HepG2 (cell line): ENCODE results near the gene GMEB2. TPM values are rescaled to one million over a fixed set of nuclear protein-coding genes. Genes with fewer than 3 reads are reported as not detected.

Experiments used
- CREB3 ChIP-seq: sonication (generic); formaldehyde crosslinking; IDR thresholded peaks from 2 replicates; pipeline ENCODE4 v1.5.0; 2020; ENCODE audit warnings: missing genetic modification reagents
- DR1 ChIP-seq: sonication (generic); formaldehyde crosslinking; IDR thresholded peaks from 2 replicates; pipeline ENCODE4 v1.8.0; 2021; ENCODE audit warnings: mild to moderate bottlenecking, missing genetic modification reagents, inconsistent platforms
- ERF ChIP-seq: IDR thresholded peaks from 2 replicates; pipeline ENCODE4 v1.6.1; 2018; ENCODE audit warnings: missing biosample characterization, missing genetic modification reagents
- FOXO1 ChIP-seq: sonication (generic); formaldehyde crosslinking; IDR thresholded peaks from 2 replicates; pipeline ENCODE4 v1.4.0; 2020; ENCODE audit warnings: missing genetic modification reagents
- FOXO4 ChIP-seq: sonication (generic); formaldehyde crosslinking; conservative IDR thresholded peaks from 2 replicates; pipeline ENCODE4 v1.8.1; 2023; ENCODE audit warnings: missing genetic modification reagents
- FOXP4 ChIP-seq: sonication (generic); formaldehyde crosslinking; IDR thresholded peaks from 2 replicates; pipeline ENCODE4 v1.4.0; 2020; ENCODE audit warnings: missing genetic modification reagents
- GLMP ChIP-seq: sonication (generic); formaldehyde crosslinking; IDR thresholded peaks from 2 replicates; pipeline ENCODE4 v1.9.0; 2021; ENCODE audit warnings: missing genetic modification reagents, mild to moderate bottlenecking, borderline replicate concordance
- ISX ChIP-seq: sonication (generic); formaldehyde crosslinking; conservative IDR thresholded peaks from 2 replicates; pipeline ENCODE4 v1.5.0; 2020; ENCODE audit warnings: missing genetic modification reagents
- MAF1 ChIP-seq: sonication (generic); formaldehyde crosslinking; IDR thresholded peaks from 2 replicates; pipeline ENCODE4 v1.5.0; 2020; ENCODE audit warnings: missing genetic modification reagents, borderline replicate concordance
- NFKBIZ ChIP-seq: IDR thresholded peaks from 2 replicates; pipeline ENCODE4 v1.6.1; 2018; ENCODE audit warnings: missing genetic modification reagents, missing compliant biosample characterization
- NR3C1 ChIP-seq: sonication (generic); formaldehyde crosslinking; IDR thresholded peaks from 2 replicates; pipeline ENCODE4 v1.4.0; 2020; ENCODE audit warnings: missing genetic modification reagents
- PHF20 ChIP-seq: sonication (generic); formaldehyde crosslinking; IDR thresholded peaks from 2 replicates; pipeline ENCODE4 v1.5.0; 2020; ENCODE audit warnings: mild to moderate bottlenecking, missing genetic modification reagents
- RORA ChIP-seq: sonication (generic); formaldehyde crosslinking; IDR thresholded peaks from 2 replicates; pipeline ENCODE4 v1.5.0; 2020; ENCODE audit warnings: mild to moderate bottlenecking, missing genetic modification reagents, moderate library complexity
- SALL1 ChIP-seq: sonication (generic); formaldehyde crosslinking; IDR thresholded peaks from 2 replicates; pipeline ENCODE4 v1.8.0; 2022; ENCODE audit warnings: mild to moderate bottlenecking, missing genetic modification reagents
- SALL2 ChIP-seq: sonication (generic); formaldehyde crosslinking; IDR thresholded peaks from 2 replicates; pipeline ENCODE4 v1.8.1; 2023; ENCODE audit warnings: mild to moderate bottlenecking, missing genetic modification reagents, inconsistent platforms
- XRCC5 ChIP-seq: fragments of 200-400 bp; formaldehyde crosslinking; optimal IDR thresholded peaks from 2 replicates; pipeline ENCODE3; 2017; ENCODE audit warnings: mild to moderate bottlenecking, low read length
- ZMYM3 ChIP-seq: sonication (generic); formaldehyde crosslinking; IDR thresholded peaks from 2 replicates; pipeline ENCODE4 v1.5.1; 2020; ENCODE audit warnings: mild to moderate bottlenecking, missing genetic modification reagents
- ZNF10 ChIP-seq: sonication (generic); formaldehyde crosslinking; IDR thresholded peaks from 2 replicates; pipeline ENCODE4 v1.4.0; 2020; ENCODE audit warnings: mild to moderate bottlenecking, low read depth, missing genetic modification reagents, borderline replicate concordance
- ZNF18 ChIP-seq: sonication (generic); formaldehyde crosslinking; IDR thresholded peaks from 2 replicates; pipeline ENCODE4 v1.8.0; 2022; ENCODE audit warnings: mild to moderate bottlenecking, missing genetic modification reagents; ENCODE audit not compliant: insufficient replicate concordance
- ZNF33B ChIP-seq: sonication (generic); formaldehyde crosslinking; IDR thresholded peaks from 2 replicates; pipeline ENCODE4 v1.5.1; 2020; ENCODE audit warnings: mild to moderate bottlenecking, missing genetic modification reagents
- ZNF468 ChIP-seq: sonication (generic); formaldehyde crosslinking; IDR thresholded peaks from 2 replicates; pipeline ENCODE4 v1.8.0; 2022; ENCODE audit warnings: mild to moderate bottlenecking, moderate library complexity, missing genetic modification reagents
- ZNF713 ChIP-seq: sonication (generic); formaldehyde crosslinking; IDR thresholded peaks from 2 replicates; pipeline ENCODE4 v1.4.0; 2020; ENCODE audit warnings: mild to moderate bottlenecking, missing genetic modification reagents
- ZNF782 ChIP-seq: sonication (generic); formaldehyde crosslinking; IDR thresholded peaks from 2 replicates; pipeline ENCODE4 v1.4.0; 2020; ENCODE audit warnings: missing genetic modification reagents, mild to moderate bottlenecking, borderline replicate concordance
- ZNF883 ChIP-seq: sonication (generic); formaldehyde crosslinking; IDR thresholded peaks from 2 replicates; pipeline ENCODE4 v1.5.1; 2020; ENCODE audit warnings: mild to moderate bottlenecking, missing genetic modification reagents; ENCODE audit errors: not compliant biosample characterization
- polyA plus RNA-seq, 8 experiments: library from polyadenylated mRNA; depleted of rRNA in 3 of 8; stranded (reverse) in 7 of 8; unstranded in 1 of 8; fragments of >200 nt; fragmentation: Illumina TruSeq in 4 of 8; extraction: Trizol in 4 of 8; gene quantifications; 2 replicates each; pipeline versions ENCODE4 v1.2.1 to v1.2.3, GENCODE V29; 2011 to 2016; ENCODE audit warnings: low read depth in 4 of 8, missing spikeins in 1 of 8, mixed read lengths in 1 of 8; ENCODE audit not compliant: insufficient read depth in 1 of 8
- total RNA-seq, 5 experiments: library from RNA; depleted of rRNA; stranded (reverse); fragments of >200 nt; fragmentation: Illumina TruSeq; extraction: Trizol; gene quantifications; 2 replicates each; pipeline ENCODE4 v1.2.3, GENCODE V29; 2016; ENCODE audit warnings: low read depth in 1 of 5

Gene GMEB2
- total and polyA plus RNA-seq, 2 of the 13 experiments (the other 11 are each of a cell fraction or from before 2014, with no cell fraction given): 10.6 to 12.4 TPM

GRCh38 chr20:63652192-63652980 lies 25.5 kb upstream of the GMEB2 start (continued):
- TF ChIP-seq ISX (CRISPR knock-in tag) (no peak), ZMYM3 (no peak), NR3C1 (CRISPR knock-in tag) (no peak), MAF1 (CRISPR knock-in tag) (0 out of 2 replicates have a peak, but pooled peaks have one; percentile 36), ZNF782 (0 out of 2 replicates have a peak, but pooled peaks have one; percentile 21), ZNF33B (CRISPR knock-in tag) (no peak), FOXP4 (no peak), FOXO1 (CRISPR knock-in tag) (no peak; the same call in 1 of the 2 replicates), ZNF713 (CRISPR knock-in tag) (no peak), PHF20 (no peak), ZNF468 (CRISPR knock-in tag) (no peak), SALL2 (no peak), GLMP (CRISPR knock-in tag) (no peak), ZNF18 (CRISPR knock-in tag) (no peak), ZNF883 (CRISPR knock-in tag) (peak; percentile 64), CREB3 (CRISPR knock-in tag) (peak; percentile 72; the same call in 1 of the 2 replicates), FOXO4 (no peak), NFKBIZ (CRISPR knock-in tag) (no peak), ERF (CRISPR knock-in tag) (no peak), ZNF10 (no peak), RORA (no peak), XRCC5 (no peak), DR1 (CRISPR knock-in tag) (no peak), SALL1 (peak; percentile 47)
